ENCODE measurements around the gene ANTXR1. TPM values are rescaled to one million over a fixed set of nuclear protein-coding genes. Genes with fewer than 3 reads are reported as not detected.

ANTXR1 gene
- total RNA-seq, 1 donor from 2014 or later, result 73.4 TPM

- no peak for DNase-seq (ENCODE audit: low spot score, unreplicated experiment)
- no peaks in the 10 kb centered on the region for H3K4me1 Mint-ChIP-seq (ENCODE audit: low read depth)
- no peak overlapping the region for H3K4me3 Mint-ChIP-seq (ENCODE audit: low read depth)
- H3K27ac Mint-ChIP-seq, result no peak overlapping the region
- no peak for TF ChIP-seq CTCF (IDR thresholded peaks at IDR 0.05; ENCODE audit: unreplicated experiment)
- no peaks in the 10 kb centered on the region for H3K27me3 Mint-ChIP-seq
- peaks cover 2% of the 10 kb centered on the region for H3K36me3 Mint-ChIP-seq (ENCODE audit: insufficient read depth)
- no peaks in the 10 kb centered on the region for H3K9me3 Mint-ChIP-seq (ENCODE audit: low read depth)
Observed at GRCh38 chr2:69070969-69071368, 58.0 kb downstream of the ANTXR1 start.

GRCh38 chr2:69073928-69074570 lies 61.1 kb downstream of the ANTXR1 start:
- Mint-ChIP-seq H3K36me3 (ENCODE audit: insufficient read depth) (peaks cover 7% of the 10 kb centered on the region), H3K27ac (no peak overlapping the region), H3K9me3 (ENCODE audit: low read depth) (no peaks in the 10 kb centered on the region), H3K27me3 (no peaks in the 10 kb centered on the region), H3K4me3 (ENCODE audit: low read depth) (no peak overlapping the region), H3K4me1 (ENCODE audit: low read depth) (no peaks in the 10 kb centered on the region)
- no peak for TF ChIP-seq CTCF (IDR thresholded peaks at IDR 0.05; ENCODE audit: unreplicated experiment)
- no peak for DNase-seq (ENCODE audit: low spot score, unreplicated experiment)

- H3K27ac Mint-ChIP-seq, result no peak overlapping the region
- no peaks in the 10 kb centered on the region for H3K4me1 Mint-ChIP-seq (ENCODE audit: low read depth)
- H3K4me3 Mint-ChIP-seq (ENCODE audit: low read depth), result no peak overlapping the region
- H3K27me3 Mint-ChIP-seq, result no peaks in the 10 kb centered on the region
- no peaks in the 10 kb centered on the region for H3K9me3 Mint-ChIP-seq (ENCODE audit: low read depth)
- DNase-seq (ENCODE audit: low spot score, unreplicated experiment), result no peak
- no peak for TF ChIP-seq CTCF (IDR thresholded peaks at IDR 0.05; ENCODE audit: unreplicated experiment)
- peaks cover 8% of the 10 kb centered on the region for H3K36me3 Mint-ChIP-seq (ENCODE audit: insufficient read depth)
Observed at GRCh38 chr2:69074918-69075317, 61.9 kb downstream of the ANTXR1 start.

- H3K36me3 Mint-ChIP-seq (ENCODE audit: insufficient read depth), result peaks cover 9% of the 10 kb centered on the region
- H3K27ac Mint-ChIP-seq, result no peak overlapping the region
- no peak for TF ChIP-seq CTCF (IDR thresholded peaks at IDR 0.05; ENCODE audit: unreplicated experiment)
- DNase-seq (ENCODE audit: low spot score, unreplicated experiment), result no peak
- no peaks in the 10 kb centered on the region for H3K27me3 Mint-ChIP-seq
- no peak overlapping the region for H3K4me3 Mint-ChIP-seq (ENCODE audit: low read depth)
- no peaks in the 10 kb centered on the region for H3K9me3 Mint-ChIP-seq (ENCODE audit: low read depth)
- H3K4me1 Mint-ChIP-seq (ENCODE audit: low read depth), result no peaks in the 10 kb centered on the region
Observed at GRCh38 chr2:69075486-69075885, 62.5 kb downstream of the ANTXR1 start.

- H3K36me3 Mint-ChIP-seq (ENCODE audit: insufficient read depth), result peaks cover 13% of the 10 kb centered on the region
- no peak for DNase-seq (ENCODE audit: low spot score, unreplicated experiment)
- H3K27ac Mint-ChIP-seq, result no peak overlapping the region
- H3K27me3 Mint-ChIP-seq, result no peaks in the 10 kb centered on the region
- no peak for TF ChIP-seq CTCF (IDR thresholded peaks at IDR 0.05; ENCODE audit: unreplicated experiment)
- no peaks in the 10 kb centered on the region for H3K4me1 Mint-ChIP-seq (ENCODE audit: low read depth)
- H3K9me3 Mint-ChIP-seq (ENCODE audit: low read depth), result no peaks in the 10 kb centered on the region
- H3K4me3 Mint-ChIP-seq (ENCODE audit: low read depth), result no peak overlapping the region
Observed at GRCh38 chr2:69076601-69077000, 63.6 kb downstream of the ANTXR1 start.

All from progenitor cell of endocrine pancreas (in vitro differentiated cells).